C4-2B (cell line): ENCODE results near the gene PADI1.

Experiments
- CTCF ChIP-seq: fragments of 450-650 bp; conservative IDR thresholded peaks from 2 replicates; pipeline ENCODE4 v1.5.1; 2017; ENCODE audit warnings: mild to moderate bottlenecking
- ZFX ChIP-seq: fragments of 450-650 bp; IDR thresholded peaks from 2 replicates; pipeline ENCODE4 v1.6.1; 2017

- TF ChIP-seq CTCF (no peak), ZFX (no peak)
Observed at GRCh38 chr1:17260264-17260663, 55.3 kb downstream of the PADI1 start.
